KMS-11 (cell line): ENCODE measurements around the gene PTPRR.

ENCODE experiments used
- H2AFZ ChIP-seq: fragments of 200-600 bp; sonication (generic); 2 replicates; pipeline ENCODE4 v1.6.1; 2016; ENCODE audit warnings: antibody characterized with exemption, mixed run types, low read depth
- H3K27ac ChIP-seq: fragments of 200-600 bp; sonication (generic); 2 replicates; pipeline ENCODE4 v1.6.1; 2016; ENCODE audit warnings: mild to moderate bottlenecking, mixed run types
- H3K27me3 ChIP-seq: fragments of 200-600 bp; sonication (generic); 2 replicates; pipeline ENCODE4 v1.6.1; 2017; ENCODE audit warnings: mild to moderate bottlenecking, low read depth, mixed run types, moderate library complexity; ENCODE audit not compliant: insufficient read depth
- H3K36me3 ChIP-seq: fragments of 200-600 bp; sonication (generic); 2 replicates; pipeline ENCODE4 v1.6.1; 2017; ENCODE audit warnings: mild to moderate bottlenecking, mixed run types; ENCODE audit not compliant: insufficient read depth
- H3K4me1 ChIP-seq: fragments of 200-600 bp; sonication (generic); 2 replicates; pipeline ENCODE4 v1.6.1; 2016; ENCODE audit warnings: mild to moderate bottlenecking, low read depth, mixed run types; ENCODE audit not compliant: poor library complexity, severe bottlenecking
- H3K4me2 ChIP-seq: fragments of 200-600 bp; sonication (generic); 2 replicates; pipeline ENCODE4 v1.7.0; 2016; ENCODE audit warnings: mild to moderate bottlenecking, mixed run types
- H3K4me3 ChIP-seq: fragments of 200-600 bp; sonication (generic); IDR thresholded peaks from 2 replicates; pipeline ENCODE4 v1.6.1; 2017; ENCODE audit warnings: low read depth, low read length, mixed read lengths; ENCODE audit not compliant: insufficient read depth
- H3K79me2 ChIP-seq: fragments of 200-600 bp; sonication (generic); 2 replicates; pipeline ENCODE4 v1.6.1; 2016; ENCODE audit warnings: low read depth, mixed run types; ENCODE audit not compliant: insufficient read depth
- H3K9ac ChIP-seq: fragments of 200-600 bp; sonication (generic); 2 replicates; pipeline ENCODE4 v1.6.1; 2016; ENCODE audit warnings: mild to moderate bottlenecking, mixed run types
- H4K20me1 ChIP-seq: fragments of 200-600 bp; sonication (generic); 2 replicates; pipeline ENCODE4 v1.6.1; 2016; ENCODE audit warnings: mild to moderate bottlenecking, mixed run types; ENCODE audit not compliant: insufficient read depth
- TF ChIP-seq, protein P1 (sequence below): fragments of 200-600 bp; sonication (generic); conservative IDR thresholded peaks from 2 replicates; pipeline ENCODE4 v1.6.1; 2017; ENCODE audit warnings: low read depth, mild to moderate bottlenecking, antibody characterized with exemption, low read length, moderate library complexity, mixed read lengths

PTPRR gene

DNA sequence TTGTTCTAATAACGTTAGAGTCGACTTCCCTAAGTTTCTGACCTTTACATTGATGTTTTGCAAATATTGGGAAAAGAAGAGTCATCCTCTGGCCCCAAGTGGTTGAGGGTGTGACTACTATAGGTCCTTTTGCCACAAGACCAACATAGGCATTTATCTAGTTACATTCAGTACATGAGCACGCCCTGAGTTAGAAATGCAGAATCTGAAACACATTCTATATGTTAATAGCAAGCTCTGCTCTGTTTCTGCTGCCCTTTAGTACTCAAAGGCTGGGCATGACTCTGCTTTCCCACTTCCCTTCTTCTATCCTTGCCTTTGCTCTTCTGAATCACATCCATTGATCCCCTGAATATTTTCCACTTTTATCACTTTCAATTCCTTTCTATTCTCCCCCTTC is 168.2 kb downstream of the PTPRR start:
- H3K36me3 ChIP-seq, result no peaks in the 10 kb centered on the region
- TF ChIP-seq, protein P1, sequence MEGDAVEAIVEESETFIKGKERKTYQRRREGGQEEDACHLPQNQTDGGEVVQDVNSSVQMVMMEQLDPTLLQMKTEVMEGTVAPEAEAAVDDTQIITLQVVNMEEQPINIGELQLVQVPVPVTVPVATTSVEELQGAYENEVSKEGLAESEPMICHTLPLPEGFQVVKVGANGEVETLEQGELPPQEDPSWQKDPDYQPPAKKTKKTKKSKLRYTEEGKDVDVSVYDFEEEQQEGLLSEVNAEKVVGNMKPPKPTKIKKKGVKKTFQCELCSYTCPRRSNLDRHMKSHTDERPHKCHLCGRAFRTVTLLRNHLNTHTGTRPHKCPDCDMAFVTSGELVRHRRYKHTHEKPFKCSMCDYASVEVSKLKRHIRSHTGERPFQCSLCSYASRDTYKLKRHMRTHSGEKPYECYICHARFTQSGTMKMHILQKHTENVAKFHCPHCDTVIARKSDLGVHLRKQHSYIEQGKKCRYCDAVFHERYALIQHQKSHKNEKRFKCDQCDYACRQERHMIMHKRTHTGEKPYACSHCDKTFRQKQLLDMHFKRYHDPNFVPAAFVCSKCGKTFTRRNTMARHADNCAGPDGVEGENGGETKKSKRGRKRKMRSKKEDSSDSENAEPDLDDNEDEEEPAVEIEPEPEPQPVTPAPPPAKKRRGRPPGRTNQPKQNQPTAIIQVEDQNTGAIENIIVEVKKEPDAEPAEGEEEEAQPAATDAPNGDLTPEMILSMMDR, result no peak
- H3K4me2 ChIP-seq, result no peak overlapping the region
- no peak overlapping the region for H3K9ac ChIP-seq
- no peak overlapping the region for H2AFZ ChIP-seq
- no peaks in the 10 kb centered on the region for H3K4me1 ChIP-seq
- no peaks in the 10 kb centered on the region for H3K79me2 ChIP-seq
- no peaks in the 10 kb centered on the region for H3K27me3 ChIP-seq
- H3K27ac ChIP-seq, result no peak overlapping the region
- no peaks in the 10 kb centered on the region for H4K20me1 ChIP-seq
- H3K4me3 ChIP-seq, result no peak overlapping the region

DNA sequence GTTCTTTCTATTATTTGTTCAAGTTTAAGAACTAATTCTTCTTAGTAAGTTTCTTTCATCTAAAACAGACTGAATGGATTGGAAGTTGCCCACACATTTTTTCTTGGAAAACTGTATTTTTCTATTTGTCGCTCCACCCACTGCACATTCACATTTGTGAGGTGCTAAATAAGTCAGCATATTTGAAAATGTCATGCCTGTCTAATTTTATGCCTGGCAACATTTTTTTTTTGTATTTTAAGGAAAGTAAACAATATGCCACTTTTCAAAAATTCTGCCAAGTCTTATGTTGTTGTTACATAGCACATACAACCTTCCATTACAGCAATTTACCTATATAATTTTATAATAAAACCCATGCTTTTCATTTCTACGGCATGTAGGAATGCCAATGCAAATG is 170.6 kb downstream of the PTPRR start:
- TF ChIP-seq, protein P1, result no peak
- Histone ChIP-seq H3K79me2 (no peaks in the 10 kb centered on the region), H3K27ac (no peak overlapping the region), H3K36me3 (no peaks in the 10 kb centered on the region), H3K4me2 (no peak overlapping the region), H3K9ac (no peak overlapping the region), H3K4me1 (no peaks in the 10 kb centered on the region), H3K27me3 (no peaks in the 10 kb centered on the region), H4K20me1 (no peaks in the 10 kb centered on the region), H3K4me3 (no peak overlapping the region), H2AFZ (no peak overlapping the region)

DNA sequence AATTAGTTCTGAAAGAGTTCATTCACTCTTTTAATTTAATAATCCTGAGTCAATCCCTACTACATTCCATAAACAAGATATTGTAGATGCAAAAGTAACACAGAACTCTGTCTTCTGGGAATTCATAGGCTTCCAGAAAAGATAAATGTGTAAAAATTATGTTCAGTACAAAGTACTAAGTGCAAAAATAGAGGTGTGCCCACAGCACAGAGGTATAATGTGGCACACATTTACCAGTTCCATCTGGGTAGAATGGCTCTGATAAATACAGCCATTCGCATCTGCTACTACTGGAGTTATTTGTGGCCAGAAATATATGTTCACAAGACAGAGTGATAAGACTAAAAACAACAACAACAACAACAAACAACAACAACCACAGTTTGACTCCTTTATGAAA is 171.7 kb downstream of the PTPRR start:
- Histone ChIP-seq H3K4me2 (no peak overlapping the region), H3K27ac (no peak overlapping the region), H3K4me3 (no peak overlapping the region), H3K4me1 (no peaks in the 10 kb centered on the region), H3K27me3 (no peaks in the 10 kb centered on the region), H4K20me1 (no peaks in the 10 kb centered on the region), H3K79me2 (no peaks in the 10 kb centered on the region), H3K36me3 (no peaks in the 10 kb centered on the region), H2AFZ (no peak overlapping the region), H3K9ac (no peak overlapping the region)
- TF ChIP-seq, protein P1, result no peak

DNA sequence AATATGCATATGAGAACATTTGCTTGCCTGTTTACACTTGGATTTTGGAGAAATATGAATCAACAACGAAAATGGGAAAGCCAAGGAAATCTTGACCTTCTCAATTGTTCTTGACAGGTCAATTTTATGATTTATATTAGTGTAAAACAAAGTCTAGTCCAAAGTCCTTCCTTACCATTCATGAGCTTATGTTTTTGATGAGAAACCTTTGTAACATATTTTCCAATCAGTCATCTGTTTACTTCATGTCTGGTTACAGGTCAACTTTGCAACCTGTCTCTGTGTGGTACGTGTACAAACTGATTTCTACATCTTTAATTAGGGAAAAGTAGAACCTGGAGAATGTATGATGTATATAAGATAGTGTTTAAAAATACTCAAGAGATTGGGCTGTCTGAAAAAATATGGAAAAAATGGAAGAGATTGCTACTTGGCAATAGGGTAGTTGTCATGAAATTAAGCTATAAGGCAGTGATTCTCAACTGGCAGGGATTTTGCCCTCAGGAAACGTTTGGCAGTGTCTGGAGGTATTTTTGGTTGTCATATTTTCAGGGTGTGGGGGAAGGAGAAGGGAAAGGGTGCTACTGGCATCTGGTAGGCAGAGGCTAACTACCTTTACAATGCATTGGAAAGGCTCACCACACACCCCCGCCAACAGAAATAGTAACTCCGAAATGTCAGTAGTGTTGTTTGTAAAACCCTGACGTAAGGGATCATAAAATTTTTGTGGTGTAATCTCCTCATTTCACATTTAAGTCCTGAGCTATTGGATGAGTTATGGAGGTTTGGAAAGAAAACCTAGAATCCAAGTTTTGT is 172.9 kb downstream of the PTPRR start:
- Histone ChIP-seq H3K4me1 (no peaks in the 10 kb centered on the region), H3K4me3 (no peak overlapping the region), H2AFZ (no peak overlapping the region), H3K9ac (no peak overlapping the region), H3K27ac (no peak overlapping the region), H3K36me3 (no peaks in the 10 kb centered on the region), H3K79me2 (no peaks in the 10 kb centered on the region), H3K4me2 (no peak overlapping the region), H4K20me1 (no peaks in the 10 kb centered on the region), H3K27me3 (no peaks in the 10 kb centered on the region)
- TF ChIP-seq, protein P1, result no peak
